ENCODE measurements around the gene PCBP3. TPM values are rescaled to one million over a fixed set of nuclear protein-coding genes. Genes with fewer than 3 reads are reported as not detected.

PCBP3 gene
- total RNA-seq, 1 experiment from 2014 or later = not detected

DNA sequence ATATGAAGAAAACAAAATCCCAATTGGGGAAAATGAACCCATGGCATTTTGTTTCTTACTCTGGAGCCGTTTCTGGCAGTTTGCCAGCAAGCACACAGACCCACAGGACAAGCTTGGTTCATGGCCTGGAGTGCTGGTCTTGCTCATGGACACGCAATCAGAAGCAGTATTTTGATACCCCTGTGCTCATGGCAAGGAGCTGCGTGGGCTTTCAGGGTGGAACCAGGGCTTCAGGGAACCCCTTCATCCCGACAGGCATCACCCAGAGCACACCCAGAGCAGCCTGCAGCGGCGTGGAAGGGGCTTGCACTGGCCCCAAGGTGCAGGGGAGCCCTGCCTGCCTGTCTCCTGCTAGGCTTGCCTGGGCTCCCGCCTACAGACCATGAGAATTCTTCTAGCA is 45.4 kb upstream of the PCBP3 start:
- no peak overlapping the region for H3K27ac ChIP-seq (ENCODE audit: low read length)
- CTCF ChIA-PET = no interaction called here
- no peaks in the 10 kb centered on the region for H3K4me1 ChIP-seq (ENCODE audit: control insufficient read depth, insufficient read depth, low read length)
- H3K36me3 ChIP-seq (ENCODE audit: control insufficient read depth, insufficient read depth, low read length) = no peaks in the 10 kb centered on the region
- no TSS peak for BruUV-seq (replicated peaks)
- in situ Hi-C loops (cut with HindIII; ENCODE audit: low pct_unique_long_range_greater_than_20kb, low sequenced_read_pairs) = no loop called here
- no peaks in the 10 kb centered on the region for H3K27me3 ChIP-seq (ENCODE audit: control insufficient read depth, insufficient read depth, low read length)
- intact Hi-C loops (cut with micrococcal nuclease; ENCODE audit: unreplicated experiment) = no loop called here
- POLR2A ChIA-PET = interaction anchor here (0.6 kb wide), 1 partner anchor 42 kb away, joined by 12 read pairs; no protein-coding TSS in a partner anchor
- H3K9me3 ChIP-seq (ENCODE audit: control insufficient read depth, insufficient read depth, low read depth, low read length) = no peaks in the 10 kb centered on the region
- TF ChIP-seq POLR2AphosphoS5 (IDR thresholded peaks at IDR 0.05; ENCODE audit: low read depth, low read length) = no peak
- no peak for TF ChIP-seq TCF7L2 (IDR thresholded peaks at IDR 0.05; ENCODE audit: low read depth, low read length)
- TF ChIP-seq, protein P1, sequence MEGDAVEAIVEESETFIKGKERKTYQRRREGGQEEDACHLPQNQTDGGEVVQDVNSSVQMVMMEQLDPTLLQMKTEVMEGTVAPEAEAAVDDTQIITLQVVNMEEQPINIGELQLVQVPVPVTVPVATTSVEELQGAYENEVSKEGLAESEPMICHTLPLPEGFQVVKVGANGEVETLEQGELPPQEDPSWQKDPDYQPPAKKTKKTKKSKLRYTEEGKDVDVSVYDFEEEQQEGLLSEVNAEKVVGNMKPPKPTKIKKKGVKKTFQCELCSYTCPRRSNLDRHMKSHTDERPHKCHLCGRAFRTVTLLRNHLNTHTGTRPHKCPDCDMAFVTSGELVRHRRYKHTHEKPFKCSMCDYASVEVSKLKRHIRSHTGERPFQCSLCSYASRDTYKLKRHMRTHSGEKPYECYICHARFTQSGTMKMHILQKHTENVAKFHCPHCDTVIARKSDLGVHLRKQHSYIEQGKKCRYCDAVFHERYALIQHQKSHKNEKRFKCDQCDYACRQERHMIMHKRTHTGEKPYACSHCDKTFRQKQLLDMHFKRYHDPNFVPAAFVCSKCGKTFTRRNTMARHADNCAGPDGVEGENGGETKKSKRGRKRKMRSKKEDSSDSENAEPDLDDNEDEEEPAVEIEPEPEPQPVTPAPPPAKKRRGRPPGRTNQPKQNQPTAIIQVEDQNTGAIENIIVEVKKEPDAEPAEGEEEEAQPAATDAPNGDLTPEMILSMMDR (IDR thresholded peaks at IDR 0.05) = no peak
- TF ChIP-seq SIN3A (IDR thresholded peaks at IDR 0.05; ENCODE audit: borderline replicate concordance, insufficient read depth, low read depth, low read length) = no peak
- TF ChIP-seq, protein P2, sequence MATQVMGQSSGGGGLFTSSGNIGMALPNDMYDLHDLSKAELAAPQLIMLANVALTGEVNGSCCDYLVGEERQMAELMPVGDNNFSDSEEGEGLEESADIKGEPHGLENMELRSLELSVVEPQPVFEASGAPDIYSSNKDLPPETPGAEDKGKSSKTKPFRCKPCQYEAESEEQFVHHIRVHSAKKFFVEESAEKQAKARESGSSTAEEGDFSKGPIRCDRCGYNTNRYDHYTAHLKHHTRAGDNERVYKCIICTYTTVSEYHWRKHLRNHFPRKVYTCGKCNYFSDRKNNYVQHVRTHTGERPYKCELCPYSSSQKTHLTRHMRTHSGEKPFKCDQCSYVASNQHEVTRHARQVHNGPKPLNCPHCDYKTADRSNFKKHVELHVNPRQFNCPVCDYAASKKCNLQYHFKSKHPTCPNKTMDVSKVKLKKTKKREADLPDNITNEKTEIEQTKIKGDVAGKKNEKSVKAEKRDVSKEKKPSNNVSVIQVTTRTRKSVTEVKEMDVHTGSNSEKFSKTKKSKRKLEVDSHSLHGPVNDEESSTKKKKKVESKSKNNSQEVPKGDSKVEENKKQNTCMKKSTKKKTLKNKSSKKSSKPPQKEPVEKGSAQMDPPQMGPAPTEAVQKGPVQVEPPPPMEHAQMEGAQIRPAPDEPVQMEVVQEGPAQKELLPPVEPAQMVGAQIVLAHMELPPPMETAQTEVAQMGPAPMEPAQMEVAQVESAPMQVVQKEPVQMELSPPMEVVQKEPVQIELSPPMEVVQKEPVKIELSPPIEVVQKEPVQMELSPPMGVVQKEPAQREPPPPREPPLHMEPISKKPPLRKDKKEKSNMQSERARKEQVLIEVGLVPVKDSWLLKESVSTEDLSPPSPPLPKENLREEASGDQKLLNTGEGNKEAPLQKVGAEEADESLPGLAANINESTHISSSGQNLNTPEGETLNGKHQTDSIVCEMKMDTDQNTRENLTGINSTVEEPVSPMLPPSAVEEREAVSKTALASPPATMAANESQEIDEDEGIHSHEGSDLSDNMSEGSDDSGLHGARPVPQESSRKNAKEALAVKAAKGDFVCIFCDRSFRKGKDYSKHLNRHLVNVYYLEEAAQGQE (IDR thresholded peaks at IDR 0.05; ENCODE audit: insufficient read depth in 1 of 2, low read depth in 2 of 2, low read length in 1 of 2) = no peak
- ATAC-seq = no peak; the same call in 1 of the 2 replicates
- no peak for DNase-seq (ENCODE audit: low read depth, low spot score)
- H3K4me3 ChIP-seq (ENCODE audit: low read depth in 2 of 2, low read length in 2 of 2) = no peak overlapping the region

DNA sequence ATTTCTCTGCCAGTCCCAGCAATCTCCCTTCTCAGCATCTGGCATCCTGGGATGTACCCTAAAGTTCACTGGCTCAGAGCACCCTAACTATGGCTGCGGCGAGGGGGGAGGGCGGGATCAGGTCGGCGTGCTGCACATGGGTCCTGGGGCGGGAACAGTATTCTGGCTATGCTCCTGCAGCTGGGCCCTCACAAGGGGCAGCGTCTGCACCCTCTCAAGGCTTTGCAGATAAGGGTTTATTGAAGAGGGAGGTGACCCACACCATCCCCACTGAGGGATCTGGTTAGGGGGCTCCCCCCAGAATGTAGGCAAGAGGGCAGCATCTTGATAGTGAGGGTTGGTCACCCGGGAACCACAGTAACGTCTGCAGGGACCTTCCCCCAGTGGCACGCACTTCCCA is 44.9 kb upstream of the PCBP3 start:
- Histone ChIP-seq H3K9me3 (ENCODE audit: control insufficient read depth, insufficient read depth, low read depth, low read length) (no peaks in the 10 kb centered on the region), H3K36me3 (ENCODE audit: control insufficient read depth, insufficient read depth, low read length) (no peaks in the 10 kb centered on the region), H3K27me3 (ENCODE audit: control insufficient read depth, insufficient read depth, low read length) (no peaks in the 10 kb centered on the region), H3K4me3 (ENCODE audit: low read depth in 2 of 2, low read length in 2 of 2) (no peak overlapping the region), H3K27ac (ENCODE audit: low read length) (no peak overlapping the region), H3K4me1 (ENCODE audit: control insufficient read depth, insufficient read depth, low read length) (no peaks in the 10 kb centered on the region)
- DNase-seq (ENCODE audit: low read depth, low spot score) (no peak), ATAC-seq (no peak)
- intact Hi-C loops (cut with micrococcal nuclease; ENCODE audit: unreplicated experiment) = no loop called here
- ChIA-PET CTCF (no interaction called here), POLR2A (interaction anchor here (0.6 kb wide), 1 partner anchor 42 kb away, joined by 12 read pairs; no protein-coding TSS in a partner anchor)
- no TSS peak for BruUV-seq (replicated peaks)
- TF ChIP-seq TCF7L2 (IDR thresholded peaks at IDR 0.05; ENCODE audit: low read depth, low read length) (no peak), POLR2AphosphoS5 (IDR thresholded peaks at IDR 0.05; ENCODE audit: low read depth, low read length) (no peak), SIN3A (IDR thresholded peaks at IDR 0.05; ENCODE audit: borderline replicate concordance, insufficient read depth, low read depth, low read length) (no peak)
- TF ChIP-seq, protein P2 (IDR thresholded peaks at IDR 0.05; ENCODE audit: insufficient read depth in 1 of 2, low read depth in 2 of 2, low read length in 1 of 2) = no peak
- TF ChIP-seq, protein P1 (IDR thresholded peaks at IDR 0.05) = no peak
- in situ Hi-C loops (cut with HindIII; ENCODE audit: low pct_unique_long_range_greater_than_20kb, low sequenced_read_pairs) = no loop called here

Data from Panc1 (cell line).